Activated T-helper 2 cell treated with anti-CD3 and anti-CD28 coated beads, Interferon-gamma antibody, Interleukin-2, Interleukin-4, amounts not matched to agents 10 μg/mL and 5 μg/mL and 100 μg/mL, durations not matched to agents 14 hours and 24 hours and 36 hours (primary cell): Measurements from ENCODE around the gene WDPCP. TPM values are rescaled to one million over a fixed set of nuclear protein-coding genes. Genes with fewer than 3 reads are reported as not detected.

Experiments
- DNase-seq: peaks from one replicate; pipeline ENCODE4 v3.0.0; 2021; ENCODE audit warnings: low spot score
- H3K27ac Mint-ChIP-seq: one replicate; pipeline ENCODE4 v1.8.0; 2021; ENCODE audit warnings: mixed read lengths
- H3K27me3 Mint-ChIP-seq: one replicate; pipeline ENCODE4 v1.8.0; 2021; ENCODE audit warnings: low read depth, mixed read lengths
- H3K36me3 Mint-ChIP-seq: one replicate; pipeline ENCODE4 v1.8.0; 2021; ENCODE audit warnings: low read depth, mixed read lengths
- H3K4me1 Mint-ChIP-seq: one replicate; pipeline ENCODE4 v1.8.0; 2021; ENCODE audit warnings: low read depth, mixed read lengths
- H3K4me3 Mint-ChIP-seq: one replicate; pipeline ENCODE4 v1.8.0; 2021; ENCODE audit warnings: low read depth, mild to moderate bottlenecking, moderate library complexity, mixed read lengths
- H3K9me3 Mint-ChIP-seq: one replicate; pipeline ENCODE4 v1.8.0; 2021; ENCODE audit warnings: mixed read lengths
- intact Hi-C: fragments of 100-400 bp; cut with micrococcal nuclease; formaldehyde crosslinking; loops from one replicate; pipeline ENCODE4 v1.15.1; 2023
- total RNA-seq: library from RNA; stranded (reverse); gene quantifications from 2 replicates; pipeline ENCODE4 v1.2.3, GENCODE V29; 2022

The WDPCP gene
- total RNA-seq, 1 donor from 2014 or later = 6.1 TPM

GRCh38 chr2:63555299-63555698 is 33.0 kb downstream of the WDPCP start:
- intact Hi-C loops = no loop called here
- Mint-ChIP-seq H3K9me3 (peaks cover 25% of the 10 kb centered on the region), H3K27ac (no peak overlapping the region)

GRCh38 chr2:63553049-63553448 is 35.2 kb downstream of the WDPCP start:
- no peaks in the 10 kb centered on the region for H3K27me3 Mint-ChIP-seq
- DNase-seq = no peak
- peaks cover 11% of the 10 kb centered on the region for H3K9me3 Mint-ChIP-seq
- intact Hi-C loops = no loop called here
- H3K4me1 Mint-ChIP-seq = peaks cover 4% of the 10 kb centered on the region
- H3K36me3 Mint-ChIP-seq = peaks cover 4% of the 10 kb centered on the region
- no peak overlapping the region for H3K27ac Mint-ChIP-seq
- no peak overlapping the region for H3K4me3 Mint-ChIP-seq

More at GRCh38 chr2:63555299-63555698, 33.0 kb downstream of the WDPCP start:
- H3K4me3 Mint-ChIP-seq = no peak overlapping the region
- peaks cover 4% of the 10 kb centered on the region for H3K36me3 Mint-ChIP-seq
- H3K27me3 Mint-ChIP-seq = no peaks in the 10 kb centered on the region
- no peak for DNase-seq
- H3K4me1 Mint-ChIP-seq = peaks cover 4% of the 10 kb centered on the region

GRCh38 chr2:63545023-63545422 is 43.3 kb downstream of the WDPCP start:
- Mint-ChIP-seq H3K36me3 (no peaks in the 10 kb centered on the region), H3K27me3 (no peaks in the 10 kb centered on the region), H3K27ac (no peak overlapping the region), H3K4me1 (no peaks in the 10 kb centered on the region), H3K4me3 (no peak overlapping the region), H3K9me3 (no peaks in the 10 kb centered on the region)
- DNase-seq = no peak
- intact Hi-C loops = no loop called here

- Mint-ChIP-seq H3K4me3 (no peak overlapping the region), H3K4me1 (no peaks in the 10 kb centered on the region), H3K27ac (no peak overlapping the region), H3K36me3 (no peaks in the 10 kb centered on the region), H3K27me3 (no peaks in the 10 kb centered on the region), H3K9me3 (no peaks in the 10 kb centered on the region)
- no peak for DNase-seq
- intact Hi-C loops = no loop called here
Observed at GRCh38 chr2:63544017-63544627, 44.2 kb downstream of the WDPCP start.

GRCh38 chr2:63539416-63540162 is 48.7 kb downstream of the WDPCP start:
- Mint-ChIP-seq H3K4me3 (no peak overlapping the region), H3K27ac (no peak overlapping the region), H3K4me1 (no peaks in the 10 kb centered on the region), H3K9me3 (peaks cover 8% of the 10 kb centered on the region), H3K27me3 (no peaks in the 10 kb centered on the region), H3K36me3 (no peaks in the 10 kb centered on the region)
- intact Hi-C loops = no loop called here
- no peak for DNase-seq

GRCh38 chr2:63538390-63538789 is 49.9 kb downstream of the WDPCP start:
- Mint-ChIP-seq H3K36me3 (no peaks in the 10 kb centered on the region), H3K4me1 (no peaks in the 10 kb centered on the region), H3K27ac (no peak overlapping the region), H3K4me3 (no peak overlapping the region), H3K9me3 (peaks cover 8% of the 10 kb centered on the region), H3K27me3 (no peaks in the 10 kb centered on the region)
- no peak for DNase-seq
- intact Hi-C loops = no loop called here

GRCh38 chr2:63537306-63537705 is 51.0 kb downstream of the WDPCP start:
- H3K9me3 Mint-ChIP-seq = peaks cover 8% of the 10 kb centered on the region

GRCh38 chr2:63530704-63531279 is 57.5 kb downstream of the WDPCP start:
- Mint-ChIP-seq H3K4me3 (no peak overlapping the region), H3K4me1 (no peaks in the 10 kb centered on the region), H3K27me3 (no peaks in the 10 kb centered on the region), H3K9me3 (peaks cover 18% of the 10 kb centered on the region), H3K36me3 (no peaks in the 10 kb centered on the region), H3K27ac (no peak overlapping the region)
- intact Hi-C loops = no loop called here
- no peak for DNase-seq

More at GRCh38 chr2:63537306-63537705, 51.0 kb downstream of the WDPCP start:
- H3K36me3 Mint-ChIP-seq = no peaks in the 10 kb centered on the region
- DNase-seq = no peak
- no peak overlapping the region for H3K27ac Mint-ChIP-seq
- H3K4me1 Mint-ChIP-seq = no peaks in the 10 kb centered on the region
- no peak overlapping the region for H3K4me3 Mint-ChIP-seq
- intact Hi-C loops = no loop called here
- no peaks in the 10 kb centered on the region for H3K27me3 Mint-ChIP-seq

GRCh38 chr2:63525905-63526304 is 62.4 kb downstream of the WDPCP start:
- intact Hi-C loops = no loop called here
- Mint-ChIP-seq H3K27ac (no peak overlapping the region), H3K4me3 (no peak overlapping the region), H3K36me3 (no peaks in the 10 kb centered on the region), H3K27me3 (no peaks in the 10 kb centered on the region), H3K9me3 (peaks cover 32% of the 10 kb centered on the region), H3K4me1 (no peaks in the 10 kb centered on the region)
- DNase-seq = no peak

- Mint-ChIP-seq H3K4me3 (no peak overlapping the region), H3K27me3 (no peaks in the 10 kb centered on the region), H3K4me1 (no peaks in the 10 kb centered on the region), H3K27ac (no peak overlapping the region), H3K9me3 (peaks cover 33% of the 10 kb centered on the region), H3K36me3 (no peaks in the 10 kb centered on the region)
- no peak for DNase-seq
- intact Hi-C loops = no loop called here
Observed at GRCh38 chr2:63522950-63523349, 65.3 kb downstream of the WDPCP start.

- H3K27me3 Mint-ChIP-seq = no peaks in the 10 kb centered on the region
- intact Hi-C loops = no loop called here
Observed at GRCh38 chr2:63520793-63521192, 67.5 kb downstream of the WDPCP start.

GRCh38 chr2:63514781-63515180 is 73.5 kb downstream of the WDPCP start:
- DNase-seq = no peak
- H3K4me3 Mint-ChIP-seq = no peak overlapping the region
- peaks cover 10% of the 10 kb centered on the region for H3K9me3 Mint-ChIP-seq
- H3K36me3 Mint-ChIP-seq = no peaks in the 10 kb centered on the region
- H3K4me1 Mint-ChIP-seq = no peaks in the 10 kb centered on the region
- intact Hi-C loops = no loop called here
- H3K27me3 Mint-ChIP-seq = no peaks in the 10 kb centered on the region
- H3K27ac Mint-ChIP-seq = no peak overlapping the region

More at GRCh38 chr2:63520793-63521192, 67.5 kb downstream of the WDPCP start:
- Mint-ChIP-seq H3K9me3 (peaks cover 33% of the 10 kb centered on the region), H3K4me1 (no peaks in the 10 kb centered on the region), H3K27ac (no peak overlapping the region), H3K4me3 (no peak overlapping the region), H3K36me3 (no peaks in the 10 kb centered on the region)
- no peak for DNase-seq

GRCh38 chr2:63514237-63514716 is 74.0 kb downstream of the WDPCP start:
- Mint-ChIP-seq H3K4me3 (no peak overlapping the region), H3K27ac (no peak overlapping the region), H3K27me3 (no peaks in the 10 kb centered on the region), H3K4me1 (no peaks in the 10 kb centered on the region), H3K9me3 (peaks cover 12% of the 10 kb centered on the region), H3K36me3 (no peaks in the 10 kb centered on the region)
- no peak for DNase-seq
- intact Hi-C loops = no loop called here
